Trophoblast cell (in vitro differentiated cells and primary cell): ENCODE results near the gene SRP68.
A peak's percentile ranks its signal among the peaks of the same experiment; 100 is the strongest.

Source experiments
- DNase-seq, 2 donors: peaks; one replicate each; pipeline ENCODE4 v3.0.0-alpha.2; 2016
- H2AFZ ChIP-seq: 2 replicates; pipeline ENCODE4 v1.6.1; 2013; ENCODE audit warnings: low read length, moderate library complexity, mild to moderate bottlenecking; ENCODE audit not compliant: insufficient read depth, poor library complexity
- H2AK5ac ChIP-seq: 2 replicates; pipeline ENCODE4 v1.6.1; 2013; ENCODE audit warnings: mild to moderate bottlenecking, low read length
- H2BK120ac ChIP-seq: 2 replicates; pipeline ENCODE4 v1.6.1; 2013; ENCODE audit warnings: low read length, mild to moderate bottlenecking, moderate library complexity; ENCODE audit not compliant: insufficient read depth, poor library complexity
- H2BK12ac ChIP-seq: 2 replicates; pipeline ENCODE4 v1.6.1; 2013; ENCODE audit warnings: mild to moderate bottlenecking, low read length, moderate library complexity
- H2BK5ac ChIP-seq: 2 replicates; pipeline ENCODE4 v1.6.1; 2013; ENCODE audit warnings: low read length, low read depth, moderate library complexity, mild to moderate bottlenecking; ENCODE audit not compliant: poor library complexity
- H3K14ac ChIP-seq: 2 replicates; pipeline ENCODE4 v1.6.1; 2013; ENCODE audit warnings: mild to moderate bottlenecking, low read length
- H3K18ac ChIP-seq: 2 replicates; pipeline ENCODE4 v1.6.1; 2013; ENCODE audit warnings: mild to moderate bottlenecking, low read length
- H3K23ac ChIP-seq: 2 replicates; pipeline ENCODE4 v1.6.1; 2013; ENCODE audit warnings: low read length
- H3K27ac ChIP-seq: 2 replicates; pipeline ENCODE4 v1.5.1; 2013; ENCODE audit warnings: low read depth, mild to moderate bottlenecking, inconsistent platforms, low read length, moderate library complexity
- H3K27me3 ChIP-seq: 2 replicates; pipeline ENCODE4 v1.6.1; 2013; ENCODE audit warnings: inconsistent platforms, mild to moderate bottlenecking, low read length, moderate library complexity; ENCODE audit not compliant: insufficient read depth
- H3K36me3 ChIP-seq, 2 experiments: 1 replicate in 1 of 2; 2 replicates in 1 of 2; pipeline ENCODE4 v1.6.1; 2013; ENCODE audit warnings: low read length in 2 of 2, mild to moderate bottlenecking in 2 of 2, moderate library complexity in 1 of 2; ENCODE audit not compliant: insufficient read depth in 2 of 2, control insufficient read depth in 1 of 2
- H3K4ac ChIP-seq: 2 replicates; pipeline ENCODE4 v1.6.1; 2013; ENCODE audit warnings: low read depth, mild to moderate bottlenecking, low read length, moderate library complexity
- H3K4me1 ChIP-seq, 2 experiments: 1 replicate in 1 of 2; 2 replicates in 1 of 2; pipeline ENCODE4 v1.6.1; 2013; ENCODE audit warnings: low read length in 2 of 2, mild to moderate bottlenecking in 2 of 2, moderate library complexity in 1 of 2; ENCODE audit not compliant: insufficient read depth in 2 of 2, control insufficient read depth in 1 of 2
- H3K4me2 ChIP-seq: 2 replicates; pipeline ENCODE4 v1.6.1; 2013; ENCODE audit warnings: inconsistent platforms, mild to moderate bottlenecking, low read length, moderate library complexity
- H3K4me3 ChIP-seq: 2 replicates; pipeline ENCODE4 v1.5.1; 2013; ENCODE audit warnings: mild to moderate bottlenecking, low read depth, low read length, inconsistent platforms
- H3K79me1 ChIP-seq: one replicate; pipeline ENCODE4 v1.6.1; 2013; ENCODE audit warnings: low read length
- H3K79me2 ChIP-seq: 2 replicates; pipeline ENCODE4 v1.6.1; 2013; ENCODE audit warnings: low read length, mild to moderate bottlenecking; ENCODE audit not compliant: control insufficient read depth, insufficient read depth, poor library complexity
- H3K9ac ChIP-seq: 2 replicates; pipeline ENCODE4 v1.6.1; 2013; ENCODE audit warnings: mild to moderate bottlenecking, low read length
- H3K9me3 ChIP-seq: 2 replicates; pipeline ENCODE4 v1.6.1; 2013; ENCODE audit warnings: low read depth, mild to moderate bottlenecking, control low read depth, inconsistent platforms, low read length; ENCODE audit not compliant: insufficient read depth
- H4K12ac ChIP-seq: 2 replicates; pipeline ENCODE4 v1.6.1; 2013; ENCODE audit warnings: low read depth, mild to moderate bottlenecking, low read length, moderate library complexity
- H4K8ac ChIP-seq: 2 replicates; pipeline ENCODE4 v1.6.1; 2013; ENCODE audit warnings: low read depth, mild to moderate bottlenecking, low read length, moderate library complexity
- H4K91ac ChIP-seq: one replicate; pipeline ENCODE4 v1.6.1; 2013; ENCODE audit warnings: low read depth, mild to moderate bottlenecking, low read length, moderate library complexity
- WGBS: extraction: QIAGEN DNeasy Blood & Tissue Kit; methylation state at CpG from one replicate; pipeline ENCODE4 v1.1.7; 2013; ENCODE audit warnings: missing lambda C conversion rate; ENCODE audit not compliant: insufficient read length, insufficient coverage; ENCODE audit errors: extremely low coverage; 5-methylcytosine and 5-hydroxymethylcytosine counted together

SRP68 gene

GRCh38 chr17:76033139-76033538 is 39.2 kb downstream of the SRP68 start:
- Histone ChIP-seq H3K27me3 (no peaks in the 10 kb centered on the region), H2AFZ (no peak overlapping the region), H4K12ac (no peak overlapping the region), H3K23ac (no peak overlapping the region), H2AK5ac (no peak overlapping the region), H3K4me1 (peaks cover 0 to 3% of the 10 kb centered on the region in 2 experiments), H3K18ac (no peak overlapping the region), H3K36me3 (peaks cover 0 to 1% of the 10 kb centered on the region in 2 experiments), H3K14ac (no peak overlapping the region), H3K9ac (no peak overlapping the region), H3K79me1 (no peaks in the 10 kb centered on the region), H3K79me2 (no peaks in the 10 kb centered on the region), H3K4ac (no peak overlapping the region), H3K4me3 (no peak overlapping the region), H3K27ac (no peak overlapping the region), H2BK12ac (no peak overlapping the region), H2BK120ac (no peak overlapping the region), H3K9me3 (peaks cover 7% of the 10 kb centered on the region), H4K8ac (no peak overlapping the region), H4K91ac (no peak overlapping the region), H2BK5ac (no peak overlapping the region), H3K4me2 (no peak overlapping the region)
- DNase-seq: no peak
- WGBS: no CpG with 5 or more reads among the region's 6 CpGs

- Histone ChIP-seq H3K36me3 (no peaks in the 10 kb centered on the region), H4K8ac (no peak overlapping the region), H3K79me2 (no peaks in the 10 kb centered on the region), H3K4me1 (peaks cover 0 to 3% of the 10 kb centered on the region in 2 experiments), H2AK5ac (no peak overlapping the region), H3K14ac (no peak overlapping the region), H3K27ac (no peak overlapping the region), H3K18ac (no peak overlapping the region), H2BK12ac (no peak overlapping the region), H4K12ac (no peak overlapping the region), H3K79me1 (no peaks in the 10 kb centered on the region), H3K4ac (no peak overlapping the region), H3K9me3 (peaks cover 7% of the 10 kb centered on the region), H3K27me3 (no peaks in the 10 kb centered on the region), H3K4me3 (no peak overlapping the region), H2BK120ac (no peak overlapping the region), H3K23ac (no peak overlapping the region), H3K4me2 (no peak overlapping the region), H4K91ac (no peak overlapping the region), H2BK5ac (no peak overlapping the region), H2AFZ (no peak overlapping the region), H3K9ac (no peak overlapping the region)
- no CpG with 5 or more reads among the region's 5 CpGs for WGBS
- DNase-seq: no peak
These were observed 39.6 kb downstream of the SRP68 start for GRCh38 chr17:76032780-76033108.

- H2AK5ac ChIP-seq: no peak overlapping the region
- no peak overlapping the region for H3K4ac ChIP-seq
- no CpG with 5 or more reads among the region's 20 CpGs for WGBS
- no peak overlapping the region for H2AFZ ChIP-seq
- no peak overlapping the region for H4K12ac ChIP-seq
- H3K27me3 ChIP-seq: no peaks in the 10 kb centered on the region
- H4K91ac ChIP-seq: no peak overlapping the region
- H4K8ac ChIP-seq: no peak overlapping the region
- DNase-seq: peak; percentile 98
- no peak overlapping the region for H3K4me2 ChIP-seq
- no peak overlapping the region for H3K27ac ChIP-seq
- peaks cover 9% of the 10 kb centered on the region for H3K9me3 ChIP-seq
- no peak overlapping the region for H2BK5ac ChIP-seq
- no peak overlapping the region for H3K4me3 ChIP-seq
- no peaks in the 10 kb centered on the region for H3K79me2 ChIP-seq
- no peak overlapping the region for H3K14ac ChIP-seq
- no peak overlapping the region for H3K23ac ChIP-seq
- H3K9ac ChIP-seq: no peak overlapping the region
- no peak overlapping the region for H3K18ac ChIP-seq
- no peaks in the 10 kb centered on the region for H3K36me3 ChIP-seq
- peaks cover 0 to 5% of the 10 kb centered on the region in 2 experiments for H3K4me1 ChIP-seq
- no peaks in the 10 kb centered on the region for H3K79me1 ChIP-seq
- no peak overlapping the region for H2BK12ac ChIP-seq
- no peak overlapping the region for H2BK120ac ChIP-seq
These were observed 40.1 kb downstream of the SRP68 start for GRCh38 chr17:76032073-76032779.

- no peak within 1 kb of the TSS for H3K23ac ChIP-seq
- no peak within 1 kb of the TSS for H4K8ac ChIP-seq
- WGBS: no CpG with 5 or more reads among the region's 24 CpGs
- H3K36me3 ChIP-seq: no peaks in the 10 kb centered on the region
- H3K4ac ChIP-seq: no peak within 1 kb of the TSS
- no peak within 1 kb of the TSS for H3K4me2 ChIP-seq
- no peaks in the 10 kb centered on the region for H3K79me1 ChIP-seq
- peaks cover 0 to 5% of the 10 kb centered on the region in 2 experiments for H3K4me1 ChIP-seq
- no peak within 1 kb of the TSS for H2BK12ac ChIP-seq
- no peak within 1 kb of the TSS for H3K9ac ChIP-seq
- H2AK5ac ChIP-seq: no peak within 1 kb of the TSS
- H2AFZ ChIP-seq: no peak within 1 kb of the TSS
- H3K79me2 ChIP-seq: no peaks in the 10 kb centered on the region
- H4K91ac ChIP-seq: no peak within 1 kb of the TSS
- no peak within 1 kb of the TSS for H2BK120ac ChIP-seq
- H3K14ac ChIP-seq: no peak within 1 kb of the TSS
- H3K9me3 ChIP-seq: peaks cover 3% of the 10 kb centered on the region
- no peak within 1 kb of the TSS for H3K27ac ChIP-seq
- DNase-seq: peak in 1 of 2 donors; percentile 43
- no peak within 1 kb of the TSS for H2BK5ac ChIP-seq
- peak within 1 kb of the TSS; percentile 31 for H4K12ac ChIP-seq
- H3K18ac ChIP-seq: no peak within 1 kb of the TSS
- no peaks in the 10 kb centered on the region for H3K27me3 ChIP-seq
- H3K4me3 ChIP-seq: no peak within 1 kb of the TSS
These were observed 45.0 kb downstream of the SRP68 start, which contains the start of gene EVPL for GRCh38 chr17:76027159-76027839. Gene EVPL (minus strand): TSS chr17:76027306. CDS start chr17:76027198, 108 bp downstream.
